CD14-positive monocyte (primary cell): ENCODE data around the gene LARP1. TPM values are rescaled to one million over a fixed set of nuclear protein-coding genes. Genes with fewer than 3 reads are reported as not detected.
"Not testable (repeated sequence)": the region's sequence is repeated elsewhere in the genome, so short reads cannot be mapped to it uniquely, and the experiment has no call there.

Experiments used
- DNase-seq, 3 donors: peaks; one replicate each; pipeline ENCODE4 v3.0.0-alpha.2; 2011 to 2022
- H2AFZ ChIP-seq: 2 replicates; pipeline ENCODE4 v1.6.0; 2012; ENCODE audit warnings: mild to moderate bottlenecking, low read depth, low read length, inconsistent platforms; ENCODE audit not compliant: insufficient read depth, poor library complexity, severe bottlenecking
- H3K27ac ChIP-seq, 2 donors: 1 replicate in 1 of 2; 2 replicates in 1 of 2; pipeline ENCODE4 v1.5.1; 2012 to 2013; ENCODE audit warnings: low read length in 2 of 2, control low read depth in 1 of 2, inconsistent platforms in 1 of 2, low read depth in 1 of 2, mild to moderate bottlenecking in 1 of 2
- H3K27me3 ChIP-seq, 2 donors: one replicate each; pipeline versions ENCODE4 v1.6.0 to v1.6.1; 2011 to 2013; ENCODE audit warnings: low read length in 2 of 2; ENCODE audit not compliant: control insufficient read depth in 2 of 2, insufficient read depth in 2 of 2
- H3K36me3 ChIP-seq, 2 donors: replicated peaks in 1 of 2; 1 replicate in 1 of 2; 2 replicates in 1 of 2; pipeline versions ENCODE4 v1.5.1 to v1.6.1; 2012 to 2013; ENCODE audit warnings: low read length in 2 of 2, control low read depth in 1 of 2, inconsistent platforms in 1 of 2, mild to moderate bottlenecking in 1 of 2; ENCODE audit not compliant: insufficient read depth in 2 of 2, control insufficient read depth in 1 of 2
- H3K4me1 ChIP-seq, 2 donors: 1 replicate in 1 of 2; 2 replicates in 1 of 2; pipeline versions ENCODE4 v1.5.1 to v1.6.1; 2012 to 2013; ENCODE audit warnings: low read length in 2 of 2, control low read depth in 1 of 2, inconsistent platforms in 1 of 2, mild to moderate bottlenecking in 1 of 2, moderate library complexity in 1 of 2; ENCODE audit not compliant: insufficient read depth in 2 of 2, control insufficient read depth in 1 of 2
- H3K4me2 ChIP-seq: replicated peaks from 2 replicates; pipeline ENCODE3; 2012; ENCODE audit warnings: low read length, moderate library complexity, mild to moderate bottlenecking; ENCODE audit not compliant: poor library complexity, severe bottlenecking; ENCODE audit errors: extremely low read depth
- H3K4me3 ChIP-seq, 3 experiments: fragments of 200-600 bp in 1 of 3; sonication (generic) in 1 of 3; replicated peaks in 1 of 3; 1 replicate in 2 of 3; 2 replicates in 1 of 3; pipeline ENCODE4 v1.5.1; 2011 to 2013; ENCODE audit warnings: low read length in 3 of 3, mild to moderate bottlenecking in 3 of 3, control low read depth in 2 of 3, low read depth in 2 of 3, inconsistent platforms in 1 of 3, moderate library complexity in 1 of 3
- H3K79me2 ChIP-seq: 2 replicates; pipeline ENCODE4 v1.6.0; 2012; ENCODE audit warnings: mild to moderate bottlenecking, control low read depth, inconsistent platforms, low read length, moderate library complexity; ENCODE audit not compliant: insufficient read depth
- H3K9ac ChIP-seq: 2 replicates; pipeline ENCODE4 v1.6.0; 2017; ENCODE audit warnings: low read length, mild to moderate bottlenecking; ENCODE audit not compliant: insufficient read depth, poor library complexity, severe bottlenecking
- H3K9me3 ChIP-seq, 2 donors: replicated peaks in 1 of 2; 1 replicate in 1 of 2; 2 replicates in 1 of 2; pipeline versions ENCODE4 v1.5.1 to v1.6.1; 2012 to 2013; ENCODE audit warnings: low read length in 2 of 2, control low read depth in 1 of 2; ENCODE audit not compliant: control insufficient read depth in 1 of 2, insufficient read depth in 1 of 2
- H4K20me1 ChIP-seq: 2 replicates; pipeline ENCODE4 v1.6.0; 2012; ENCODE audit warnings: mild to moderate bottlenecking, low read length, control low read depth, moderate library complexity; ENCODE audit not compliant: insufficient read depth
- H3K27ac Mint-ChIP-seq, 7 donors: one replicate each; pipeline ENCODE4 v1.8.0; 2020; ENCODE audit warnings: mild to moderate bottlenecking in 7 of 7, mixed read lengths in 7 of 7, moderate library complexity in 6 of 7, inconsistent platforms in 2 of 7
- H3K27me3 Mint-ChIP-seq, 3 donors: one replicate each; pipeline ENCODE4 v1.8.0; 2021 to 2022; ENCODE audit warnings: low read depth in 3 of 3, mild to moderate bottlenecking in 3 of 3, mixed read lengths in 3 of 3, moderate library complexity in 3 of 3, inconsistent platforms in 1 of 3
- H3K36me3 Mint-ChIP-seq, 2 donors: one replicate each; pipeline ENCODE4 v1.8.0; 2020; ENCODE audit warnings: mixed read lengths in 2 of 2, inconsistent platforms in 1 of 2, mild to moderate bottlenecking in 1 of 2
- H3K4me1 Mint-ChIP-seq: one replicate; pipeline ENCODE4 v1.8.0; 2020; ENCODE audit warnings: mild to moderate bottlenecking, mixed read lengths
- H3K4me3 Mint-ChIP-seq, 2 donors: one replicate each; pipeline ENCODE4 v1.8.0; 2020; ENCODE audit warnings: mild to moderate bottlenecking in 2 of 2, mixed read lengths in 2 of 2, moderate library complexity in 1 of 2
- H3K9me3 Mint-ChIP-seq, 7 donors: one replicate each; pipeline ENCODE4 v1.8.0; 2020 to 2022; ENCODE audit warnings: mixed read lengths in 7 of 7, mild to moderate bottlenecking in 6 of 7, moderate library complexity in 6 of 7, inconsistent platforms in 2 of 7
- CTCF ChIP-seq: fragments of 200-600 bp; IDR thresholded peaks from one replicate; pipeline ENCODE4 v1.8.0; 2022; ENCODE audit warnings: antibody characterized with exemption, mild to moderate bottlenecking
- WGBS: methylation state at CpG from one replicate; pipeline ENCODE4 v1.1.5; 2013; ENCODE audit warnings: missing lambda C conversion rate; ENCODE audit not compliant: insufficient coverage; 5-methylcytosine and 5-hydroxymethylcytosine counted together
- intact Hi-C, 2 donors: fragments of 100-400 bp; cut with micrococcal nuclease; formaldehyde crosslinking; loops; one replicate each; pipeline versions ENCODE4 v1.15.0 to v1.15.1; 2023
- polyA plus RNA-seq, 3 donors: library from polyadenylated mRNA; depleted of rRNA in 1 of 3; unstranded in 2 of 3; stranded (reverse) in 1 of 3; fragments of 300-500 nt in 2 of 3; fragments of >200 nt in 1 of 3; fragmentation: Illumina TruSeq in 2 of 3; gene quantifications; 1 replicate in 2 of 3; 2 replicates in 1 of 3; pipeline ENCODE4 v1.2.3, GENCODE V29; 2012 to 2021

Gene LARP1
- polyA plus RNA-seq, 3 donors: 4.7 to 55.0 (median 5.8) TPM

- Mint-ChIP-seq H3K36me3 (peaks cover 14 to 21% of the 10 kb centered on the region in 2 donors), H3K27me3 (peaks cover 0 to 5% (median 2%) of the 10 kb centered on the region in 3 donors), H3K9me3 (no peaks in the 10 kb centered on the region), H3K4me1 (peaks cover 9% of the 10 kb centered on the region), H3K27ac (peak overlapping the region in 1 of 7 donors; percentile 34), H3K4me3 (no peak overlapping the region)
- H3K9ac ChIP-seq: no peak overlapping the region
- no peaks in the 10 kb centered on the region for H3K27me3 ChIP-seq
- DNase-seq: no peak
- no peak overlapping the region for H3K4me3 ChIP-seq
- H2AFZ ChIP-seq: no peak overlapping the region
- H3K4me1 ChIP-seq: no peaks in the 10 kb centered on the region
- peaks cover 2 to 7% of the 10 kb centered on the region in 2 donors for H3K36me3 ChIP-seq
- no peak for TF ChIP-seq CTCF
- WGBS: 98% methylated on average over 4 of the region's 7 CpGs
- intact Hi-C loops: no loop called here
- no peaks in the 10 kb centered on the region for H3K79me2 ChIP-seq
- no peak overlapping the region for H3K27ac ChIP-seq
- no peaks in the 10 kb centered on the region for H4K20me1 ChIP-seq
- no peak overlapping the region for H3K4me2 ChIP-seq
- H3K9me3 ChIP-seq: no peaks in the 10 kb centered on the region
Observed at GRCh38 chr5:154831451-154831850, 76.3 kb downstream of the LARP1 start.

- H3K27me3 ChIP-seq, H3K4me3 Mint-ChIP-seq, H3K9me3 Mint-ChIP-seq, H3K36me3 ChIP-seq, H3K4me1 Mint-ChIP-seq, H3K4me3 ChIP-seq, intact Hi-C loops, H4K20me1 ChIP-seq, DNase-seq, H3K9ac ChIP-seq, H3K4me2 ChIP-seq, H3K9me3 ChIP-seq, H2AFZ ChIP-seq, H3K4me1 ChIP-seq, H3K27me3 Mint-ChIP-seq, H3K79me2 ChIP-seq, H3K27ac ChIP-seq, H3K27ac Mint-ChIP-seq: not testable (repeated sequence)
- H3K36me3 Mint-ChIP-seq: peaks cover 13 to 21% of the 10 kb centered on the region in 2 donors
- 100% methylated on average over 3 of the region's 3 CpGs for WGBS
Observed at GRCh38 chr5:154832804-154833203, 77.6 kb downstream of the LARP1 start.
